Hematopoietic multipotent progenitor cell treated with erythropoietin and hydrocortisone succinate and interleukin-3 and kit ligand, for 15 days (in vitro differentiated cells): Measurements from ENCODE around the gene LYPD5.
A peak's percentile ranks its signal among the peaks of the same experiment; 100 is the strongest.
"Not testable (repeated sequence)": the region's sequence is repeated elsewhere in the genome, so short reads cannot be mapped to it uniquely, and the experiment has no call there.

ENCODE experiments used
- DNase-seq: peaks from one replicate; pipeline ENCODE4 v3.0.0-alpha.2; 2015; ENCODE audit warnings: low spot score

Gene LYPD5

GRCh38 chr19:43778651-43779050, 23.6 kb downstream of the LYPD5 start:
- DNase-seq, result no peak

- DNase-seq, result peak; percentile 35
Measured at GRCh38 chr19:43777163-43777695, 25.0 kb downstream of the LYPD5 start.

GRCh38 chr19:43776286-43776685, 26.0 kb downstream of the LYPD5 start:
- DNase-seq, result peak; percentile 41

GRCh38 chr19:43775299-43775890, 26.9 kb downstream of the LYPD5 start:
- DNase-seq, result no peak

GRCh38 chr19:43774940-43775258, 27.3 kb downstream of the LYPD5 start:
- not testable (repeated sequence) for DNase-seq

GRCh38 chr19:43774103-43774939, 27.9 kb downstream of the LYPD5 start:
- DNase-seq, result peak; percentile 95

- DNase-seq, result no peak
Measured at GRCh38 chr19:43773725-43774102, 28.5 kb downstream of the LYPD5 start.

- no peak for DNase-seq
Measured at GRCh38 chr19:43769256-43769655, 33.0 kb downstream of the LYPD5 start.

GRCh38 chr19:43768273-43769050, 33.8 kb downstream of the LYPD5 start:
- DNase-seq, result no peak

GRCh38 chr19:43767818-43768217, 34.4 kb downstream of the LYPD5 start:
- DNase-seq, result no peak

- DNase-seq, result no peak
Measured at GRCh38 chr19:43767316-43767715, 34.9 kb downstream of the LYPD5 start.

GRCh38 chr19:43766755-43767043, 35.5 kb downstream of the LYPD5 start:
- DNase-seq, result no peak

GRCh38 chr19:43765109-43765876, 37.0 kb downstream of the LYPD5 start:
- no peak for DNase-seq

- DNase-seq, result not testable (repeated sequence)
Measured at GRCh38 chr19:43764684-43765083, 37.6 kb downstream of the LYPD5 start.

- DNase-seq, result no peak
Measured at GRCh38 chr19:43763473-43763939, 38.7 kb downstream of the LYPD5 start.

- no peak for DNase-seq
Measured at GRCh38 chr19:43762814-43763213, 39.4 kb downstream of the LYPD5 start.

- no peak for DNase-seq
Measured at GRCh38 chr19:43760941-43761340, 41.3 kb downstream of the LYPD5 start.

- DNase-seq, result no peak
Measured at GRCh38 chr19:43759515-43759914, 42.7 kb downstream of the LYPD5 start.

GRCh38 chr19:43755256-43755801, 46.9 kb downstream of the LYPD5 start:
- DNase-seq, result peak; percentile 82

GRCh38 chr19:43754503-43755255, 47.6 kb downstream of the LYPD5 start, which contains the start of gene SMG9:
TSS of gene SMG9 (minus strand) at chr19:43754962. CDS start at chr19:43750741, 4,221 bp downstream.
- peak; percentile 95 for DNase-seq

- DNase-seq, result no peak
Measured at GRCh38 chr19:43754253-43754502, 48.1 kb downstream of the LYPD5 start.
